ENCODE results near the gene MSANTD2.
A peak's percentile ranks its signal among the peaks of the same experiment; 100 is the strongest.

Gene MSANTD2

GRCh38 chr11:124760205-124760652, 40.0 kb downstream of the MSANTD2 start:
- H3K4me3 ChIP-seq (ENCODE audit: low read depth, low read length), result peak overlapping the region; percentile 70
- no peak for DNase-seq (ENCODE audit: low read depth)
- TF ChIP-seq, protein P1, sequence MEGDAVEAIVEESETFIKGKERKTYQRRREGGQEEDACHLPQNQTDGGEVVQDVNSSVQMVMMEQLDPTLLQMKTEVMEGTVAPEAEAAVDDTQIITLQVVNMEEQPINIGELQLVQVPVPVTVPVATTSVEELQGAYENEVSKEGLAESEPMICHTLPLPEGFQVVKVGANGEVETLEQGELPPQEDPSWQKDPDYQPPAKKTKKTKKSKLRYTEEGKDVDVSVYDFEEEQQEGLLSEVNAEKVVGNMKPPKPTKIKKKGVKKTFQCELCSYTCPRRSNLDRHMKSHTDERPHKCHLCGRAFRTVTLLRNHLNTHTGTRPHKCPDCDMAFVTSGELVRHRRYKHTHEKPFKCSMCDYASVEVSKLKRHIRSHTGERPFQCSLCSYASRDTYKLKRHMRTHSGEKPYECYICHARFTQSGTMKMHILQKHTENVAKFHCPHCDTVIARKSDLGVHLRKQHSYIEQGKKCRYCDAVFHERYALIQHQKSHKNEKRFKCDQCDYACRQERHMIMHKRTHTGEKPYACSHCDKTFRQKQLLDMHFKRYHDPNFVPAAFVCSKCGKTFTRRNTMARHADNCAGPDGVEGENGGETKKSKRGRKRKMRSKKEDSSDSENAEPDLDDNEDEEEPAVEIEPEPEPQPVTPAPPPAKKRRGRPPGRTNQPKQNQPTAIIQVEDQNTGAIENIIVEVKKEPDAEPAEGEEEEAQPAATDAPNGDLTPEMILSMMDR (IDR thresholded peaks at IDR 0.05; ENCODE audit: low read depth, low read length, missing control alignments), result no peak

DNA sequence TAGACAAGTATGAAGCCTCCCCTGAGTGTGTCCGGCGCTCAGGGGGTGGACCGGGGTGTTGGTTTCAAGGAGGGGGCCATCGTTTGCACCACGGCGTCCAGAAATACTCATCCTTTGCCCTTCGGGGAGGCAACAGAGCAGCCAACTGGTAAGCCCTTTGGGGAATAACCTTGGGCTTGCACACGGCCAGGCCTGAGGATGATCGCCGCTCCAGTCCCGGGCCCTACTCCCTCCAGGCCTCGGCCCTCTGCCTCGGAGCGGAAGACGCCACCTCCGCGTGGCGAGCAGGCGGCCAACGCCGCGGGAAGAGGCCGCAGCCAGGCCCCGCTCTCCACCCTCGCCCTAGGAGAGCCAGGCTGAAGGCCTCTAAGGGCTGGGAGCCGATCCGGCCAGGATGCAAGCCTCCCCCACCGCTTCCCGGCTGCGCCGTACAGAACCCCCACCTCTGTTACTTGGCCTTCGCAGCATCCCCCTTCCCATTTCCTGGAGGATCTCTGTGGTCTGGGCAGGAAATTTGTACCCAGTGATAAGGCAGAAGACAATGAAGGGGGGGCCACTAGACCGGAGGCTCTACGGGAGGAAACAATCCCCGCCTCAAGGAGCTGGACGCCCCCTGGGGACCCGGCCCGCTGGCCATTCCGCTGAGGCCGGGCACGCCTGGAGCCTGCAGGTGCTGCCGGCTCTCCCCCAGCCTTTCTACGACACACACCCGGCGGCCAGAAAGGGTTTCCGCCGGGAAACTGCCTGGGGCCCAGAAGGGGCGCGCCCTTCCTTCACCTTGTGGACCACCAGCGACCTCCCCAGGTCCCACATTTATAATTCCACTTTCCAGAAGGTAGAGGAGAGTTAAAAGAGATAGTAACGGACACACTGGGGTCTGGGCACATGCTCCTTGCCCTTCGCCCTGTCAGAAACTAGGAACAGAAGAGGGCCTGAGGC, 40.7 kb downstream of the MSANTD2 start:
- TF ChIP-seq, protein P1 (IDR thresholded peaks at IDR 0.05; ENCODE audit: low read depth, low read length, missing control alignments), result no peak
- H3K4me3 ChIP-seq (ENCODE audit: low read depth, low read length), result peak overlapping the region; percentile 70

GRCh38 chr11:124758355-124759265, 41.6 kb downstream of the MSANTD2 start:
- TF ChIP-seq, protein P1 (IDR thresholded peaks at IDR 0.05; ENCODE audit: low read depth, low read length, missing control alignments), result peak; percentile 85
- peak overlapping the region; percentile 70 for H3K4me3 ChIP-seq (ENCODE audit: low read depth, low read length)
- DNase-seq (ENCODE audit: low read depth), result peak; percentile 48

More for the DNA sequence above, 40.7 kb downstream of the MSANTD2 start:
- DNase-seq (ENCODE audit: low read depth), result no peak

DNA sequence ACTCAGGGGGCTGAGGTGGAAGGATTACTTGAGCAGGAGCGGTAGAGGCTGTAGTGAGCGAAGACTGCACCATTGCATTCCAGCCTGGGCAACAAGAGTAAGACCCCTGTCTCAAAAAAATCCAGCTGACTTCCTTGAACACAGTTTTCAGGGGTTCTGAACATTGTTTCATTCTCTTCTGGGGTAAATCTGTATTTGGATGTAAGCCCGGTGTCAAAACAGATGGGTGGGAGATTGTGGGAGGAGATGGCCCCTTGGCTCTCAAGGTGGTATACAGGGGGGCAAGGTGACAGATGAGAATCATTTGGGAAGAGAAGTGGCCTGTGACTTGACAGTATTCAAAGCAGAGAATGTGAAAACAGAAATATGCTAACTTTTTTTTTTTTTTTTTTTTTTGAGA, 42.9 kb downstream of the MSANTD2 start:
- TF ChIP-seq, protein P1 (IDR thresholded peaks at IDR 0.05; ENCODE audit: low read depth, low read length, missing control alignments), result no peak
- no peak overlapping the region for H3K4me3 ChIP-seq (ENCODE audit: low read depth, low read length)
- DNase-seq (ENCODE audit: low read depth), result no peak

DNA sequence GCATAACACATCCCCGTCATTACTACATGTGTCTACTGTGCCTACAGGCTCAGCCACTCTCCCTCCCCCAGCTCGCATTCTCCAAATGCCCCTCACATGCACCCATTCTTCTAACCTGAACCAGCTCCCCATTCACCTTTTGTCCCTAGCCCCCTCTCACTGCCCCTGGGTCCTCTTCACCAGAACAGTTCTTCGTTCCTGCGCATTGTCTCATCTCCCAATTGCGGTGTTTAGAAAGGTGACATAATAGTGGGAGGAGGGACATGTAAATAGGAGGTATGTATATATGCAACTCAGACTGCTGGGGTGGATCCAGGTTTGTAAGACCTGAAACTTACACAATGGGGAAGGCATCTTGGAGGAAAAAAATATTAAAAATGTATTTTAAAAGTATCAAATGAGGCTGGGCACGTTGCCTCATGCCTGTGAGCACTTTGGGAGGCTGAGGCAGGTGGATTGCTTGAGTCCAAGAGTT, 43.4 kb downstream of the MSANTD2 start:
- no peak for DNase-seq (ENCODE audit: low read depth)
- TF ChIP-seq, protein P1 (IDR thresholded peaks at IDR 0.05; ENCODE audit: low read depth, low read length, missing control alignments), result no peak
- no peak overlapping the region for H3K4me3 ChIP-seq (ENCODE audit: low read depth, low read length)

GRCh38 chr11:124756033-124756752, 44.0 kb downstream of the MSANTD2 start:
- no peak for DNase-seq (ENCODE audit: low read depth)
- no peak overlapping the region for H3K4me3 ChIP-seq (ENCODE audit: low read depth, low read length)
- TF ChIP-seq, protein P1 (IDR thresholded peaks at IDR 0.05; ENCODE audit: low read depth, low read length, missing control alignments), result no peak

Data from GM12864 (cell line).